ENCODE data around the gene SLC16A8. TPM values are rescaled to one million over a fixed set of nuclear protein-coding genes. Genes with fewer than 3 reads are reported as not detected.

SLC16A8 gene
- polyA plus RNA-seq, 3 donors, result not detected

DNA sequence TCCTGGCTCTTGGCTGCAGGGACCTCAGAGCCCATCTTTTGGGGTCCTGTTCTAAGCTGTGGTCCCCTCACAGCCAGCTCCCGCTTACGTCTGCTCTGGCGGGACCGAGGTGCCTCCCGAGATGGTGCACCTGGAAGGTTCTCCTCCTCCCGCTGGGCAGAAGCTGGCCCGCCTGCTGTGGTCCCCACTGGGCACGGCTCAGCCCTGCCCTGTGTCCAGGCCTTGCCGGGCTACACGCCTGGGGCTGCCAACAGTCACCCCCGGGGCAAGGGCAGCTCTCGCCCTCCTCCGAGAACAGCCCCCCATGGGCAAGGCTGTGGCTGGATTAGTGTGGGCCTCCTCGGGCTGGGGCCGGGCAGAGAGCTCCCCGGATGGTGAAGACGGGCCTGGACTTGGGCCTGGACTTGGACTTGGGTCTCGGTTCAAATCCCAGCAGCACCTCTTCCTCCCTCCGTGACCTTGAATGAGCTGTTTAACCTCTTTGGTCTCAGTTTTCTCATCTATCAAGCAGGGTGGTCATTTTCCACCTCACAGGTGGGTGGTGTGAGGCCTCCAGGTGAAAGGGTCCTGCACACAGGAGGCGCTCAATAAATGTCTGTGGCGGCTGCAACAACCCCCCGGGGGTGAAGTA is 25.5 kb upstream of the SLC16A8 start:
- H3K27me3 ChIP-seq (ENCODE audit: control insufficient read depth in 2 of 2, insufficient read depth in 2 of 2, low read length in 2 of 2), result no peaks in the 10 kb centered on the region
- no peak overlapping the region for H3K4me3 Mint-ChIP-seq
- no peaks in the 10 kb centered on the region for H4K20me1 ChIP-seq (ENCODE audit: insufficient read depth, low read length)
- H3K79me2 ChIP-seq (ENCODE audit: insufficient read depth, low read length), result no peaks in the 10 kb centered on the region
- no peak for DNase-seq
- no peaks in the 10 kb centered on the region for H3K4me1 ChIP-seq (ENCODE audit: control insufficient read depth in 1 of 2, insufficient read depth in 2 of 2, low read length in 2 of 2)
- no peak overlapping the region for H3K4me2 ChIP-seq (replicated peaks; ENCODE audit: extremely low read depth, low read length, poor library complexity, severe bottlenecking)
- intact Hi-C loops (cut with micrococcal nuclease), result loop anchor here (5.0 kb wide), 3 partner anchors 37 to 243 kb away; no protein-coding TSS in a partner anchor
- no peaks in the 10 kb centered on the region for H3K36me3 Mint-ChIP-seq
- H3K27ac ChIP-seq (ENCODE audit: low read depth in 1 of 2, low read length in 2 of 2), result no peak overlapping the region
- H3K4me3 ChIP-seq (replicated peaks in 1 of 3; ENCODE audit: low read depth in 2 of 3, low read length in 3 of 3), result no peak overlapping the region
- H3K4me1 Mint-ChIP-seq, result no peaks in the 10 kb centered on the region
- H3K9me3 ChIP-seq (replicated peaks in 1 of 2; ENCODE audit: control insufficient read depth in 1 of 2, insufficient read depth in 1 of 2, low read length in 2 of 2), result no peaks in the 10 kb centered on the region
- H3K36me3 ChIP-seq (replicated peaks in 1 of 2; ENCODE audit: control insufficient read depth in 1 of 2, insufficient read depth in 2 of 2, low read length in 2 of 2), result no peaks in the 10 kb centered on the region
- H2AFZ ChIP-seq (ENCODE audit: insufficient read depth, low read depth, low read length, poor library complexity, severe bottlenecking), result no peak overlapping the region
- no peak overlapping the region for H3K9ac ChIP-seq (ENCODE audit: insufficient read depth, low read length, poor library complexity, severe bottlenecking)
- TF ChIP-seq, protein P1, sequence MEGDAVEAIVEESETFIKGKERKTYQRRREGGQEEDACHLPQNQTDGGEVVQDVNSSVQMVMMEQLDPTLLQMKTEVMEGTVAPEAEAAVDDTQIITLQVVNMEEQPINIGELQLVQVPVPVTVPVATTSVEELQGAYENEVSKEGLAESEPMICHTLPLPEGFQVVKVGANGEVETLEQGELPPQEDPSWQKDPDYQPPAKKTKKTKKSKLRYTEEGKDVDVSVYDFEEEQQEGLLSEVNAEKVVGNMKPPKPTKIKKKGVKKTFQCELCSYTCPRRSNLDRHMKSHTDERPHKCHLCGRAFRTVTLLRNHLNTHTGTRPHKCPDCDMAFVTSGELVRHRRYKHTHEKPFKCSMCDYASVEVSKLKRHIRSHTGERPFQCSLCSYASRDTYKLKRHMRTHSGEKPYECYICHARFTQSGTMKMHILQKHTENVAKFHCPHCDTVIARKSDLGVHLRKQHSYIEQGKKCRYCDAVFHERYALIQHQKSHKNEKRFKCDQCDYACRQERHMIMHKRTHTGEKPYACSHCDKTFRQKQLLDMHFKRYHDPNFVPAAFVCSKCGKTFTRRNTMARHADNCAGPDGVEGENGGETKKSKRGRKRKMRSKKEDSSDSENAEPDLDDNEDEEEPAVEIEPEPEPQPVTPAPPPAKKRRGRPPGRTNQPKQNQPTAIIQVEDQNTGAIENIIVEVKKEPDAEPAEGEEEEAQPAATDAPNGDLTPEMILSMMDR (IDR thresholded peaks at IDR 0.05), result no peak
- H3K27me3 Mint-ChIP-seq (ENCODE audit: low read depth in 3 of 3), result peaks cover 0 to 6% (median 5%) of the 10 kb centered on the region in 3 donors
- H3K9me3 Mint-ChIP-seq, result peaks cover 0 to 2% (median 0%) of the 10 kb centered on the region in 7 donors
- 91% methylated on average over 18 of the region's 22 CpGs for WGBS (ENCODE audit: insufficient coverage)
- H3K27ac Mint-ChIP-seq, result no peak overlapping the region

DNA sequence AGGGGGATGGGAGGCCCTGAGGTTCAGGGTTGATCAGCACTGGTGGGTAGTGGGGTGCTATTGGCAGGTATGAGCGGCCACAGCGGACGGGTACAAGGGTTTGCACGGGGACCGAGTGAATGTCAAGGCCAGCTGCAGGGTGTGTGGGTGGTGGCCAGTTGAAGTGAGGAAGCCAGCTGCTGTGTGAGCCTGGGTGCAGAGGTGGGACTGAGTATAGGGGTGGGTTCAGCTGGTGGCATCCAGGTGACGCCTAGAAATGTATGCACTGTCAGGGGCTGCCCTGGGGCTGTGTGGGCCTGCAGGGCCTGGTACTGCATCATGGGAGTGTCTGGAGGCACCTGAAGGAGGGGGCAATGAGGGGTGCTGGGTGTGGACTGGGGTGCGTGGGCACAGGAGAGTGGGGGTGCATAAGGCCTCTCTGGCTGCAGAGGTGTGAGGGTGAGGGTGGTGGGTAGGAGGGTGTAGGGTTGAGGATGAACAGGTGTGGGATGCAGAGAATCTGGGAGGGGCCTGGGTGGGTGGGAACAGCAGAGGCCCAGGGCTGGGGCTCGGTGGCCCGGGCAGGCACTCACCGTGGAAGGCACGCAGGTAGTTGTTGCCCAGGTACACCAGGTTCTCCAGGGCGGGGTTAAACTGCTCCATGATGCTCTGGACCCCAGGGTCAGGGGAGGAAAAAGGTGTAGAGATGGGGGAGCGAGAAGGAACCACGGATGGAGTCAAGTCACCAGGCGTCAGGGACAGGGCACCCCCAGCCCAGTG is 24.8 kb upstream of the SLC16A8 start:
- Histone ChIP-seq H3K4me3 (replicated peaks in 1 of 3; ENCODE audit: low read depth in 2 of 3, low read length in 3 of 3) (no peak overlapping the region), H3K27ac (ENCODE audit: low read depth in 1 of 2, low read length in 2 of 2) (no peak overlapping the region), H3K79me2 (ENCODE audit: insufficient read depth, low read length) (no peaks in the 10 kb centered on the region), H3K9me3 (replicated peaks in 1 of 2; ENCODE audit: control insufficient read depth in 1 of 2, insufficient read depth in 1 of 2, low read length in 2 of 2) (no peaks in the 10 kb centered on the region), H4K20me1 (ENCODE audit: insufficient read depth, low read length) (no peaks in the 10 kb centered on the region), H3K9ac (ENCODE audit: insufficient read depth, low read length, poor library complexity, severe bottlenecking) (no peak overlapping the region), H3K4me1 (ENCODE audit: control insufficient read depth in 1 of 2, insufficient read depth in 2 of 2, low read length in 2 of 2) (no peaks in the 10 kb centered on the region), H3K4me2 (replicated peaks; ENCODE audit: extremely low read depth, low read length, poor library complexity, severe bottlenecking) (no peak overlapping the region), H3K27me3 (ENCODE audit: control insufficient read depth in 2 of 2, insufficient read depth in 2 of 2, low read length in 2 of 2) (no peaks in the 10 kb centered on the region), H2AFZ (ENCODE audit: insufficient read depth, low read depth, low read length, poor library complexity, severe bottlenecking) (no peak overlapping the region), H3K36me3 (replicated peaks in 1 of 2; ENCODE audit: control insufficient read depth in 1 of 2, insufficient read depth in 2 of 2, low read length in 2 of 2) (no peaks in the 10 kb centered on the region)
- intact Hi-C loops (cut with micrococcal nuclease), result loop anchor here in 1 of 2 donors (5.0 kb wide), 1 partner anchor 61 kb away; no protein-coding TSS in a partner anchor
- TF ChIP-seq, protein P1 (IDR thresholded peaks at IDR 0.05), result no peak
- H3K4me3 Mint-ChIP-seq, result no peak overlapping the region
- peaks cover 0 to 2% (median 0%) of the 10 kb centered on the region in 7 donors for H3K9me3 Mint-ChIP-seq
- H3K27ac Mint-ChIP-seq, result no peak overlapping the region
- H3K27me3 Mint-ChIP-seq (ENCODE audit: low read depth in 3 of 3), result peaks cover 0 to 6% (median 5%) of the 10 kb centered on the region in 3 donors
- no peak for DNase-seq
- no peaks in the 10 kb centered on the region for H3K4me1 Mint-ChIP-seq
- H3K36me3 Mint-ChIP-seq, result no peaks in the 10 kb centered on the region
- WGBS (ENCODE audit: insufficient coverage), result 97% methylated on average over 15 of the region's 15 CpGs
